ENCODE measurements around the gene CFAP46.

GRCh38 chr10:132926070-132926469 is 16.3 kb downstream of the CFAP46 start:
- TF ChIP-seq BHLHE40 (IDR thresholded peaks at IDR 0.05; ENCODE audit: borderline replicate concordance): no peak
- TF ChIP-seq SUZ12 (IDR thresholded peaks at IDR 0.05): no peak
- no peak for TF ChIP-seq CTBP1 (IDR thresholded peaks at IDR 0.05; ENCODE audit: borderline replicate concordance)
- no peak for TF ChIP-seq SP1 (IDR thresholded peaks at IDR 0.05)
- TF ChIP-seq PKNOX1 (IDR thresholded peaks at IDR 0.05): no peak
- no peak for TF ChIP-seq FOXA1 (IDR thresholded peaks at IDR 0.05)
- TF ChIP-seq FOXM1 (IDR thresholded peaks at IDR 0.05; ENCODE audit: borderline replicate concordance): no peak
- TF ChIP-seq TARDBP (IDR thresholded peaks at IDR 0.05): no peak
- TF ChIP-seq HDGF (IDR thresholded peaks at IDR 0.05; ENCODE audit: borderline replicate concordance): no peak
- no peak for TF ChIP-seq FOXK2 (IDR thresholded peaks at IDR 0.05)
- TF ChIP-seq LEF1 (IDR thresholded peaks at IDR 0.05; ENCODE audit: borderline replicate concordance): no peak
